ENCODE data around the gene NIPBL. TPM values are rescaled to one million over a fixed set of nuclear protein-coding genes. Genes with fewer than 3 reads are reported as not detected.

The NIPBL gene
- total and polyA plus RNA-seq, 2 of the 8 experiments (the other 6 are each of a cell fraction or from before 2014, with no cell fraction given), result 21.1 to 53.5 TPM

DNA sequence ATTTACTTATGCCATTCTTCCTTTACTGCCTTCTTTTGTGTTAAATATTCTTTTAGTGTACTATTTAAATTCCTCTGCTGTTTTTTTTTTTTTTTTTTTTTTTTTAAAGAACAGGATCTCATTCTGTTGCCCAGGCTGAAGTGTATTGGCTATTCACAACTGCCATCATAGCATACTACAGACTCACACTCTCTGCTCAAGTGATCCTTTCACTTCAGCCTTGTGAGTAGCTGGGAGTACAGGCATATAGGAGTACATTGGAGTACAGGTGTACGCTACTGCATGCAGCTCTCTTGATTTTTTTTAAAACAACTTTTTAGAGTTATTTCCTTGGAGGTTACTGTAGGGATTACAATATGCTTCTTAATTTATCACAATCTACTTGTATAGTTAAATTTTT is 56.1 kb downstream of the NIPBL start:
- Histone ChIP-seq H2BK20ac (ENCODE audit: low read length) (no peak overlapping the region), H3K4me2 (ENCODE audit: insufficient read depth in 1 of 2, low read depth in 2 of 2, low read length in 2 of 2) (no peak overlapping the region), H2BK120ac (replicated peaks; ENCODE audit: low read depth, low read length) (no peak overlapping the region), H4K20me1 (replicated peaks in 1 of 2; ENCODE audit: control insufficient read depth in 1 of 2, insufficient read depth in 2 of 2, low read length in 2 of 2) (peaks cover 3 to 4% of the 10 kb centered on the region in 2 experiments), H3K4me1 (replicated peaks in 1 of 4; ENCODE audit: control insufficient read depth in 3 of 4, insufficient read depth in 4 of 4, low read length in 3 of 4) (no peaks in the 10 kb centered on the region), H3K27ac (ENCODE audit: low read depth, low read length) (no peak overlapping the region), H2BK5ac (ENCODE audit: low read depth, low read length) (no peak overlapping the region), H4K8ac (ENCODE audit: extremely low read depth, insufficient read depth, low read length) (no peak overlapping the region), H2AK5ac (ENCODE audit: low read depth, low read length) (no peak overlapping the region), H3K79me1 (ENCODE audit: low read depth, low read length) (no peaks in the 10 kb centered on the region), H3K4ac (replicated peaks; ENCODE audit: insufficient read length, low read depth, low read length) (no peak overlapping the region), H3K56ac (replicated peaks; ENCODE audit: insufficient read length, low read depth, low read length) (no peak overlapping the region), H3K4me3 (ENCODE audit: extremely low read depth in 1 of 4, insufficient read depth in 2 of 4, low read depth in 3 of 4, low read length in 4 of 4) (no peak overlapping the region), H3K23me2 (ENCODE audit: low read depth, low read length) (no peaks in the 10 kb centered on the region), H2BK12ac (ENCODE audit: low read depth, low read length) (no peak overlapping the region), H4K91ac (replicated peaks; ENCODE audit: insufficient read length, low read length) (no peak overlapping the region), H3K14ac (ENCODE audit: insufficient read length) (no peak overlapping the region), H3K23ac (ENCODE audit: insufficient read length) (no peak overlapping the region), H4K5ac (ENCODE audit: insufficient read length, low read depth, low read length) (no peak overlapping the region), H3K36me3 (ENCODE audit: control insufficient read depth in 2 of 4, insufficient read depth in 4 of 4, low read length in 3 of 4) (no peaks in the 10 kb centered on the region), H2BK15ac (ENCODE audit: low read length) (no peak overlapping the region), H3K9me3 (ENCODE audit: insufficient read depth in 2 of 2, low read depth in 1 of 2, low read length in 1 of 2) (no peaks in the 10 kb centered on the region), H3K18ac (ENCODE audit: extremely low read depth, low read length) (no peak overlapping the region), H3K79me2 (ENCODE audit: control insufficient read depth in 1 of 2, insufficient read depth in 2 of 2, low read length in 2 of 2) (peaks cover 0 to 99% of the 10 kb centered on the region in 2 experiments; a peak in 3 of 4 replicates), H3K27me3 (replicated peaks in 1 of 4; ENCODE audit: control insufficient read depth in 3 of 4, extremely low read depth in 1 of 4, insufficient read depth in 3 of 4, low read length in 3 of 4) (no peaks in the 10 kb centered on the region), H2AFZ (ENCODE audit: low read length) (no peak overlapping the region), H3K9ac (replicated peaks in 1 of 4; ENCODE audit: extremely low read depth in 1 of 4, low read depth in 3 of 4, low read length in 3 of 4) (no peak overlapping the region)
- POLR2A ChIA-PET (ENCODE audit: partially characterized antibody), result no interaction called here
- TF ChIP-seq CEBPB (IDR thresholded peaks at IDR 0.05; ENCODE audit: low read depth, low read length), result no peak
- TF ChIP-seq CREB1 (IDR thresholded peaks at IDR 0.05), result no peak
- no peak for TF ChIP-seq CBX8 (IDR thresholded peaks at IDR 0.05; ENCODE audit: borderline replicate concordance, low read depth, low read length)
- no peak for TF ChIP-seq RFX5 (IDR thresholded peaks at IDR 0.05; ENCODE audit: borderline replicate concordance, low read depth, low read length)
- no peak for TF ChIP-seq EZH2 (IDR thresholded peaks at IDR 0.05; ENCODE audit: low read depth, low read length, severe bottlenecking)
- TF ChIP-seq PHF8 (conservative IDR thresholded peaks at IDR 0.05; ENCODE audit: low read depth, low read length), result no peak
- TF ChIP-seq SIN3A (conservative IDR thresholded peaks at IDR 0.05 in 1 of 2, IDR thresholded peaks at IDR 0.05 in 1 of 2; ENCODE audit: low read depth in 1 of 2, low read length in 2 of 2), result no peak
- TF ChIP-seq JUN (IDR thresholded peaks at IDR 0.05; ENCODE audit: low read depth, low read length), result no peak
- TF ChIP-seq RXRA (IDR thresholded peaks at IDR 0.05; ENCODE audit: insufficient read depth, low read depth, low read length), result no peak
- TF ChIP-seq SUZ12 (IDR thresholded peaks at IDR 0.05; ENCODE audit: low read length), result no peak
- no peak for TF ChIP-seq CHD1 (IDR thresholded peaks at IDR 0.05; ENCODE audit: low read depth, low read length)
- TF ChIP-seq FOSL1 (IDR thresholded peaks at IDR 0.05; ENCODE audit: insufficient read depth, low read depth, low read length), result no peak
- 95% methylated on average over 1 of the region's 1 CpG; no CpG with 5 or more reads in 1 of the 2 experiments for whole genome bisulfite sequencing, 2 experiments (ENCODE audit: extremely low coverage in 1 of 2, insufficient coverage in 1 of 2, insufficient read length in 1 of 2, insufficient replicate concordance in 2 of 2, low coverage in 1 of 2, low lambda C conversion rate in 2 of 2, missing lambda C conversion rate in 1 of 2)
- CTCF ChIA-PET (ENCODE audit: partially characterized antibody), result interaction anchor here (1.2 kb wide), 1 partner anchor 22 kb away, joined by 3 read pairs; no protein-coding TSS in a partner anchor
- FAIRE-seq (no peak), DNase-seq (ENCODE audit: low read depth in 1 of 2, low spot score in 2 of 2) (no peak)

Measured in H1 (cell line).